Activated T-cell treated with anti-CD3 and anti-CD28 coated beads for 48 hours (primary cell): Measurements from ENCODE around the gene DAB1.
"Not testable (repeated sequence)": the region's sequence is repeated elsewhere in the genome, so short reads cannot be mapped to it uniquely, and the experiment has no call there.

ENCODE experiments used
- DNase-seq: peaks from one replicate; pipeline ENCODE4 v3.0.0-alpha.2; 2020; ENCODE audit warnings: low read depth

Gene DAB1

GRCh38 chr1:57118948-57119603 is 304.8 kb downstream of the DAB1 start:
- no peak for DNase-seq

- no peak for DNase-seq
Measured at GRCh38 chr1:57117753-57118152, 306.1 kb downstream of the DAB1 start.

- DNase-seq: no peak
Measured at GRCh38 chr1:57116871-57117270, 307.0 kb downstream of the DAB1 start.

GRCh38 chr1:57115030-57115614 is 308.7 kb downstream of the DAB1 start:
- no peak for DNase-seq

GRCh38 chr1:57112148-57112547 is 311.7 kb downstream of the DAB1 start:
- no peak for DNase-seq

GRCh38 chr1:57111175-57111574 is 312.7 kb downstream of the DAB1 start:
- no peak for DNase-seq

GRCh38 chr1:57109883-57110282 is 314.0 kb downstream of the DAB1 start:
- DNase-seq: no peak

GRCh38 chr1:57109247-57109646 is 314.6 kb downstream of the DAB1 start:
- no peak for DNase-seq

GRCh38 chr1:57106296-57106695 is 317.6 kb downstream of the DAB1 start:
- DNase-seq: no peak

GRCh38 chr1:57102561-57103326 is 321.1 kb downstream of the DAB1 start:
- DNase-seq: no peak

GRCh38 chr1:57101209-57101608 is 322.7 kb downstream of the DAB1 start:
- no peak for DNase-seq

GRCh38 chr1:57094749-57095148 is 329.1 kb downstream of the DAB1 start:
- no peak for DNase-seq

GRCh38 chr1:57093122-57093521 is 330.7 kb downstream of the DAB1 start:
- no peak for DNase-seq

- no peak for DNase-seq
Measured at GRCh38 chr1:57091642-57092041, 332.2 kb downstream of the DAB1 start.

- no peak for DNase-seq
Measured at GRCh38 chr1:57089855-57090254, 334.0 kb downstream of the DAB1 start.

GRCh38 chr1:57089221-57089620 is 334.6 kb downstream of the DAB1 start:
- no peak for DNase-seq

- DNase-seq: no peak
Measured at GRCh38 chr1:57088653-57089052, 335.2 kb downstream of the DAB1 start.

GRCh38 chr1:57087660-57088059 is 336.2 kb downstream of the DAB1 start:
- not testable (repeated sequence) for DNase-seq

GRCh38 chr1:57086154-57086553 is 337.7 kb downstream of the DAB1 start:
- no peak for DNase-seq

- no peak for DNase-seq
Measured at GRCh38 chr1:57084701-57085100, 339.2 kb downstream of the DAB1 start.

GRCh38 chr1:57082711-57083439 is 341.0 kb downstream of the DAB1 start:
- no peak for DNase-seq

GRCh38 chr1:57079454-57080157 is 344.3 kb downstream of the DAB1 start:
- DNase-seq: no peak
